ENCODE results near the gene PPEF2.

- TF ChIP-seq CTCF (IDR thresholded peaks at IDR 0.05) (no peak), EZH2phosphoT487 (IDR thresholded peaks at IDR 0.05) (no peak)
Measured at GRCh38 chr4:75889537-75890199, 12.6 kb downstream of the PPEF2 start.

Data from neural progenitor cell (in vitro differentiated cells).